Lower lobe of right lung (tissue), 2 donors: ENCODE measurements around the gene PIK3C3. TPM values are rescaled to one million over a fixed set of nuclear protein-coding genes. Genes with fewer than 3 reads are reported as not detected.

Experiments used
- ATAC-seq, 2 donors: fragments of 200-7000 bp; cut with Tn5 transposase; one replicate each; pipeline ENCODE4 v1.9.1; 2020 to 2022; ENCODE audit warnings: mild to moderate bottlenecking in 2 of 2, moderate library complexity in 2 of 2
- DNase-seq: peaks from one replicate; pipeline ENCODE4 v3.0.0-alpha.2; 2020
- H3K27ac ChIP-seq: fragments of 200-600 bp; one replicate; pipeline ENCODE4 v1.8.0; 2022
- H3K27me3 ChIP-seq: fragments of 200-600 bp; one replicate; pipeline ENCODE4 v1.8.0; 2022; ENCODE audit warnings: low read depth
- H3K36me3 ChIP-seq: fragments of 200-600 bp; one replicate; pipeline ENCODE4 v1.8.0; 2022; ENCODE audit warnings: mild to moderate bottlenecking
- H3K4me1 ChIP-seq: fragments of 200-600 bp; one replicate; pipeline ENCODE4 v1.8.0; 2022
- H3K4me3 ChIP-seq: fragments of 200-600 bp; one replicate; pipeline ENCODE4 v1.8.0; 2022; ENCODE audit warnings: mild to moderate bottlenecking
- H3K9me3 ChIP-seq: fragments of 200-600 bp; one replicate; pipeline ENCODE4 v1.8.0; 2022
- CTCF ChIP-seq: fragments of 200-600 bp; IDR thresholded peaks from one replicate; pipeline ENCODE4 v1.8.0; 2022; ENCODE audit warnings: antibody characterized with exemption, mild to moderate bottlenecking
- intact Hi-C: fragments of 100-400 bp; cut with DNase I; formaldehyde crosslinking; loops from one replicate; pipeline ENCODE4 v1.11.0; 2022
- total RNA-seq: library from RNA; stranded (reverse); fragmentation: NEBNext Ultra II Directional; extraction: Animal tissue kit (Norgen Biotek cat#: 25700); gene quantifications from one replicate; pipeline ENCODE4 v1.2.1, GENCODE V29; 2021
- donor health status: DM: no; HTN: yes; CAD: no; lungs with severe emphysema.

Gene PIK3C3
- total RNA-seq, 1 donor from 2014 or later: 51.2 TPM

GRCh38 chr18:41973983-41974382 is 18.9 kb downstream of the PIK3C3 start:
- no peaks in the 10 kb centered on the region for H3K9me3 ChIP-seq
- intact Hi-C loops: no loop called here
- H3K27ac ChIP-seq: no peak overlapping the region
- peaks cover 23% of the 10 kb centered on the region for H3K36me3 ChIP-seq
- no peaks in the 10 kb centered on the region for H3K27me3 ChIP-seq
- DNase-seq: no peak
- peaks cover 5% of the 10 kb centered on the region for H3K4me1 ChIP-seq
- ATAC-seq: no peak
- H3K4me3 ChIP-seq: no peak overlapping the region
- TF ChIP-seq CTCF: no peak

GRCh38 chr18:41974796-41975201 is 19.8 kb downstream of the PIK3C3 start:
- Histone ChIP-seq H3K4me3 (no peak overlapping the region), H3K9me3 (no peaks in the 10 kb centered on the region), H3K27ac (no peak overlapping the region), H3K4me1 (peaks cover 5% of the 10 kb centered on the region), H3K36me3 (peaks cover 19% of the 10 kb centered on the region), H3K27me3 (no peaks in the 10 kb centered on the region)
- ATAC-seq (no peak), DNase-seq (no peak)
- no peak for TF ChIP-seq CTCF
- intact Hi-C loops: no loop called here

GRCh38 chr18:41975284-41975683 is 20.2 kb downstream of the PIK3C3 start:
- Histone ChIP-seq H3K27me3 (no peaks in the 10 kb centered on the region), H3K36me3 (peaks cover 14% of the 10 kb centered on the region), H3K4me1 (peaks cover 5% of the 10 kb centered on the region), H3K4me3 (no peak overlapping the region), H3K27ac (no peak overlapping the region), H3K9me3 (no peaks in the 10 kb centered on the region)
- intact Hi-C loops: no loop called here
- DNase-seq (no peak), ATAC-seq (no peak)
- TF ChIP-seq CTCF: no peak

GRCh38 chr18:41977233-41977632 is 22.2 kb downstream of the PIK3C3 start:
- no peak for DNase-seq
- TF ChIP-seq CTCF: no peak
- H3K36me3 ChIP-seq: peaks cover 4% of the 10 kb centered on the region
- intact Hi-C loops: no loop called here
- ATAC-seq: no peak
- peaks cover 5% of the 10 kb centered on the region for H3K4me1 ChIP-seq
- H3K4me3 ChIP-seq: no peak overlapping the region
- H3K9me3 ChIP-seq: no peaks in the 10 kb centered on the region
- no peak overlapping the region for H3K27ac ChIP-seq
- H3K27me3 ChIP-seq: no peaks in the 10 kb centered on the region

- intact Hi-C loops: no loop called here
- H3K9me3 ChIP-seq: no peaks in the 10 kb centered on the region
- no peaks in the 10 kb centered on the region for H3K4me1 ChIP-seq
- H3K36me3 ChIP-seq: peaks cover 9% of the 10 kb centered on the region
- H3K4me3 ChIP-seq: no peak overlapping the region
- ATAC-seq (no peak), DNase-seq (no peak)
- TF ChIP-seq CTCF: no peak
- no peak overlapping the region for H3K27ac ChIP-seq
- no peaks in the 10 kb centered on the region for H3K27me3 ChIP-seq
Observed at GRCh38 chr18:41982942-41983660, 28.1 kb downstream of the PIK3C3 start.
